ENCODE results near the gene SPTLC1. TPM values are rescaled to one million over a fixed set of nuclear protein-coding genes. Genes with fewer than 3 reads are reported as not detected.
A peak's percentile ranks its signal among the peaks of the same experiment; 100 is the strongest.

Gene SPTLC1
- total and polyA plus RNA-seq, 2 of the 13 experiments (the other 11 are each of a cell fraction or from before 2014, with no cell fraction given): 56.2 to 72.5 TPM

GRCh38 chr9:92147030-92147851 lies 32.0 kb upstream of the SPTLC1 start (continued):
- TF ChIP-seq THAP7 (CRISPR knock-in tag; IDR thresholded peaks at IDR 0.05): no peak
- peak; percentile 46 for TF ChIP-seq FOSL2 (CRISPR knock-in tag; IDR thresholded peaks at IDR 0.05)
- TF ChIP-seq TP53 (CRISPR knock-in tag; conservative IDR thresholded peaks at IDR 0.05): peak; percentile 97
- no peak for TF ChIP-seq ZNF260 (CRISPR knock-in tag; IDR thresholded peaks at IDR 0.05; ENCODE audit: borderline replicate concordance, low read depth)
- TF ChIP-seq RBFOX2 (IDR thresholded peaks at IDR 0.05; ENCODE audit: low read depth, low read length): no peak

GRCh38 chr9:92146610-92147009 lies 31.4 kb upstream of the SPTLC1 start:
- no peak for DNase-seq (ENCODE audit: low spot score)
- no TSS peak for BruUV-seq (replicated peaks)
- intact Hi-C loops (cut with micrococcal nuclease; ENCODE audit: unreplicated experiment): no loop called here
- H3K9ac ChIP-seq (ENCODE audit: insufficient read depth, low read depth, low read length): no peak overlapping the region
- no peak for ATAC-seq
- FAIRE-seq: no peak
- CTCF ChIA-PET (ENCODE audit: low intra/inter-chr PET ratio, low total read pairs): no interaction called here
- H3K9me3 ChIP-seq (ENCODE audit: low read length): no peaks in the 10 kb centered on the region
- H3K36me3 ChIP-seq (replicated peaks in 1 of 2; ENCODE audit: control insufficient read depth in 1 of 2, insufficient read depth in 2 of 2, low read length in 2 of 2): no peaks in the 10 kb centered on the region
- H3K4me1 ChIP-seq (ENCODE audit: insufficient read depth, low read length): peaks cover 11% of the 10 kb centered on the region
- H3K27ac ChIP-seq (ENCODE audit: extremely low read length, insufficient read depth, low read length): no peak overlapping the region
- H2AFZ ChIP-seq (ENCODE audit: low read length): no peak overlapping the region
- TF ChIP-seq SNRNP70 (IDR thresholded peaks at IDR 0.05; ENCODE audit: low read depth, low read length) (no peak), ZNF691 (CRISPR knock-in tag; IDR thresholded peaks at IDR 0.05; ENCODE audit: borderline replicate concordance, low read depth) (no peak), ZNF292 (CRISPR knock-in tag; IDR thresholded peaks at IDR 0.05; ENCODE audit: borderline replicate concordance, low read depth) (no peak), RFX1 (IDR thresholded peaks at IDR 0.05) (no peak), ZBTB34 (CRISPR knock-in tag; IDR thresholded peaks at IDR 0.05) (no peak), ZNF629 (CRISPR knock-in tag; conservative IDR thresholded peaks at IDR 0.05) (no peak), GTF2F1 (IDR thresholded peaks at IDR 0.05; ENCODE audit: low read length) (no peak), ZFY (CRISPR knock-in tag; IDR thresholded peaks at IDR 0.05) (no peak), ATF4 (CRISPR knock-in tag; IDR thresholded peaks at IDR 0.05) (no peak), BORCS8-MEF2B (CRISPR knock-in tag; IDR thresholded peaks at IDR 0.05) (no peak), HOXA7 (CRISPR knock-in tag; IDR thresholded peaks at IDR 0.05) (no peak), HHEX (CRISPR knock-in tag; IDR thresholded peaks at IDR 0.05) (no peak), ZNF468 (CRISPR knock-in tag; IDR thresholded peaks at IDR 0.05) (no peak), ETV5 (CRISPR knock-in tag; IDR thresholded peaks at IDR 0.05; ENCODE audit: borderline replicate concordance) (no peak), DR1 (CRISPR knock-in tag; IDR thresholded peaks at IDR 0.05) (no peak), ZNF781 (CRISPR knock-in tag; IDR thresholded peaks at IDR 0.05; ENCODE audit: borderline replicate concordance, not compliant biosample characterization) (no peak)
- peaks cover 0 to 12% of the 10 kb centered on the region in 2 experiments; a peak in 3 of 5 replicates for H3K27me3 ChIP-seq (ENCODE audit: control insufficient read depth in 1 of 2, insufficient read depth in 2 of 2, low read length in 2 of 2)
- 88% methylated on average over 3 of the region's 3 CpGs for WGBS (ENCODE audit: low lambda C conversion rate)
- no peak overlapping the region for H3K4me3 ChIP-seq (replicated peaks in 1 of 3; ENCODE audit: insufficient read depth in 1 of 3, low read depth in 2 of 3, low read length in 3 of 3)
- POLR2A ChIA-PET: no interaction called here
- in situ Hi-C loops (cut with HindIII; ENCODE audit: extremely low pct_ligation_motif_present, low pct_unique_long_range_greater_than_20kb): loop anchor here (10.0 to 25.0 kb wide), 2 partner anchors 98 to 291 kb away; no protein-coding TSS in a partner anchor
- H4K20me1 ChIP-seq (ENCODE audit: insufficient read depth, low read length): no peaks in the 10 kb centered on the region
- no peaks in the 10 kb centered on the region for H3K79me2 ChIP-seq (ENCODE audit: insufficient read depth, low read length)
- no peak overlapping the region for H3K4me2 ChIP-seq (ENCODE audit: low read depth, low read length)
